ENCODE measurements around the gene ZNF205.
A peak's percentile ranks its signal among the peaks of the same experiment; 100 is the strongest.

Gene ZNF205

DNA sequence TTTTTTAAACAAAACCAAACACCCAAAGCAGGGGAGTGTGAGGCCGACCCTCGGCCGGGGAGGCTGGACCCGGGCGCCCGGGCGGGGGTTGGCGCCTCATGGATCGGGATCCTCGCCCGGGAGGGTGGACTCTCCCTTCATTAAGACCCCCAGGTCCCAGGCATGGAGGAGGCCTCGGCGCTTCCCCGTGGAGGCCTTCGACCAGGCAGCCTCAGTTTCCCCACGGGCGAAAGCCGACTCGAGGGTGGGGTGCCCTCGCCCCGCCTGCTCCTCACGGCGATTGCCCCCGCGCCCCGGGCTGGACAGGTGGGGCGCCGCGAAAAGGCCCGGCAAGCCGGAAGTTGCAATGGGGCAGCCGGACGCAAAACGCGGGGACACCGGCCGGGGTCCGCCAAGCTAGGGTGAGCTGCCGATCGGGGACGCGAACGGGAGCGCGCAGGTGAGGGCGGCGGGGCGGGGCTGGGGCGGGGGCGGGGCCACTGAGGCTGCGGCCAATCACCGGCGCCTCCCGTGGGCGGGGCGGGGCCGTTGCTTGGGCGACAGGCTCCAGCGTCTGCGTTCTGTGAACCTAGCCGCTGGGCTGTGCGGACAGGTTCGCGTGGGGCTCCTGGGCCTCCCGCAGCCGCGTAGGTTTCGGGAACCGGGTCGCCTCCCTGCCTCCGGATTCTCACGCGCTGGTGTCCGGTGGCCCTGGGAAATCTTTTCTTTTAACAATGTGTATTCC lies 6.0 kb upstream of the ZNF205 start:
- DNase-seq: peak; percentile 94

DNA sequence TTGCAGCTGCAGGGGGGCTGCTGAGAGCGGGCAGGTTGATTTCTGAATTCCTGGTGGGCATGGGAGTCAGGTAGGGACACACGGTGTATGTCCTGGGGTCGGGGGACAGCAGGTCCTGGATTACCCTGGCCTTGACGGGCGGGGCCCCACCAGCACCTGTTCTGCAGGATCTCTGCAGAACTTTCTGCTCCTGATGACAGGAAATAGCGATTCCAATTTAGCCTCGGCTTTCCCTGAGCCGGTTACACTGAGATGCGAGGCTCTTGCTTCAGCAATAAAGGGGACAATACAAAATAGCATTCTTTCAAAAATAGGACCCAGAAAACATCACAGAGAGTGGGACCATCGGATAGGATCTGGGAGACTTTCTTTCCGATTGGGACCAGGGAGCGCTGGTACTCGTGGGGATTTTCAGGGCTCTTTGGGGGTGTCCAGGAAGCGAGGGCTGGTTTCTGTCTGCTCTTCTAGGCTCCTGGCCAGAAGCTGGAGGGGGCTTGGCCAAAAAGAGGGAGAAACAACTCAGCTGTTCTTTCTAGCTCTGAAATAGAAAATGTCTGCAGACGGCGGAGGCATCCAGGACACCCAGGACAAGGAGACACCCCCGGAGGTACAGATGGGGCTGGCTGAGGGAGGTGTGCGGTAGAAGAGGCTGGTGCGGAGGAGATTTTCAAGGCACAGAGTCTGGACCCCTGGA lies 642 bp downstream of the ZNF205 start:
- DNase-seq: no peak

DNA sequence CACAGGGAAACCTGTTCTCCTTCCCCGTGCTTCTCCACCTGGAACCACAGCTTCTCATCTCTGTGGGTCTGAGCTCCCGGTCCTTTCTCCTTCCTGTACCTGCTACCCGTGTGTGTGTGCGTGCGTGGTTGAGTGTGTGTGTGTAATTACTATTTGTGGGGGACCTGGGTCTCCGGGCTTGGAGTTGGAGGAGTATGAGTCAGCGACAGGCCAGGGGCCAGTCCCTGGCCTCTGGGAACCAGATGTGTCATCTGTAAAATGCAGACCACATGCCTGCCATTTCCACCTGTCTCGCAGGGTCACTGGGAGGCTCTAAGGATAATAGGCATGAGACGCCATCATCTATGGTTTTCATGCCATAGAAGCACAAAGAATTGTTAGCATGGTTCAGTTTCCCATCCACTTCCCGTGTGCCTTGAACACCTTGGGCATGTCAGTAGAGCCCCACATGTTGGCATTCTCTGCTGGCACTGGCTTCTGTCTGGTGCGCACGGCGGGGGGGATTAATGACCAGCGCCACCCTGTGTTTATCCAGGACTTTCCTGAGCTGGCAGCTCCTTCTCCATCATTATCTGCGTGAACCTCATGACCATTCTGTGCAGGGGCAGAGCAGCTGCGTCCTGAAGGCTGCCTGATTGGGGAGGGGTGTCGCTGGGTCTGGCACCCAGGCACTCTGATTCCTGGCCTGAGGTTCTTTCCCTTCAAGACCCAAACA lies 1.5 kb downstream of the ZNF205 start:
- DNase-seq: no peak

- no peak for DNase-seq
Measured at GRCh38 chr16:3115003-3115402, 2.6 kb downstream of the ZNF205 start.

DNA sequence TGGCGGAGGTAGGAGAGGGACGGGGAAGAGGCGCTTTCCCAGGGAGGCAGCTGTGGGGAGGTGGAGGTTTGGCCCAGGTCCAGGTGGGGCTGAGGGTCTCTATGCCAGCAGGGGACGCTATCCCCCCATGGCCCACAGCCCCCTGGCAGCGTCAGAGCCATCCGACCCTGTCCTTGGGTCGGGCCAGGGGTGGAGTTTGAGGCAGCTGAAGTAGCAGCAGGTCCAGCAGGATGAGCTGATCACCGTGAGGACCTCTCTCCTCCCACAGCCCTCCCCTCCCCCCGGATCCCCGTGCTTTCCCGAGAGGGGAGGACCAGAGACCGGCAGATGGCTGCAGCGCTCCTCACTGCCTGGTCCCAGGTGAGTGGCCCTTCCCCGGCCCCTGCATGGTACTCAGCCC lies 3.2 kb downstream of the ZNF205 start:
- no peak for DNase-seq

GRCh38 chr16:3118204-3118790 lies 5.9 kb downstream of the ZNF205 start:
- DNase-seq: no peak

GRCh38 chr16:3118846-3119245 lies 6.5 kb downstream of the ZNF205 start:
- DNase-seq: no peak

DNA sequence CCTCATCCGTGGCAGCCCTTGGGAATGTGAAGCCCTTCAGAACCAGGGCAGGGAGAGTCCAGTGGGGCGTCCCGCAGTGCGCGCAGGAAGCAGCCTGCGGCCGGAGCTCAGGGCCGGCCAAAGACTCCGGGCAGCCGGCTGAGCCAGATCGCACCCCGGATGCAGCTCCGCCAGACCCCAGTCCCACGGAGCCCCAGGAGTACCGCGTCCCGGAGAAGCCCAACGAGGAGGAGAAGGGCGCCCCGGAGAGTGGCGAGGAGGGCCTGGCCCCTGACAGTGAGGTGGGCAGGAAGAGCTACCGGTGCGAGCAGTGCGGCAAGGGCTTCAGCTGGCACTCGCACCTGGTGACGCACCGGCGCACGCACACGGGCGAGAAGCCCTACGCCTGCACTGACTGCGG lies 6.9 kb downstream of the ZNF205 start:
- DNase-seq: no peak

DNA sequence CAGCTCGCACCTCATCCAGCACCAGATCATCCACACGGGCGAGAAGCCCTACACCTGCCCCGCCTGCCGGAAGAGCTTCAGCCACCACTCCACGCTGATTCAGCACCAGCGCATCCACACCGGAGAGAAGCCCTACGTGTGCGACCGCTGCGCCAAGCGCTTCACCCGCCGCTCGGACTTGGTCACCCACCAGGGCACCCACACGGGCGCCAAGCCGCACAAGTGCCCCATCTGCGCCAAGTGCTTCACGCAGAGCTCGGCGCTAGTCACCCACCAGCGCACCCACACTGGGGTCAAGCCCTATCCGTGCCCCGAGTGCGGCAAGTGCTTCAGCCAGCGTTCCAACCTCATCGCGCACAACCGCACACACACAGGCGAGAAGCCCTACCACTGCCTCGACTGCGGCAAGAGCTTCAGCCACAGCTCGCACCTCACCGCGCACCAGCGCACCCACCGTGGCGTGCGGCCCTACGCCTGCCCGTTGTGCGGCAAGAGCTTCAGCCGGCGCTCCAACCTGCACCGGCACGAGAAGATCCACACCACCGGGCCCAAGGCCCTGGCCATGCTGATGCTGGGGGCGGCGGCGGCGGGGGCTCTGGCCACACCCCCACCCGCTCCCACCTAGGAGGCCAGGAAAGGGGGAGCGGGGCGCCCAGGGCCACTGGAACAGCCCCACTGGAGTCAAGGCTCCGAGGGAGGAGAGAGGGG lies 7.5 kb downstream of the ZNF205 start:
- DNase-seq: no peak

GRCh38 chr16:3120435-3120834 lies 8.0 kb downstream of the ZNF205 start:
- no peak for DNase-seq

DNA sequence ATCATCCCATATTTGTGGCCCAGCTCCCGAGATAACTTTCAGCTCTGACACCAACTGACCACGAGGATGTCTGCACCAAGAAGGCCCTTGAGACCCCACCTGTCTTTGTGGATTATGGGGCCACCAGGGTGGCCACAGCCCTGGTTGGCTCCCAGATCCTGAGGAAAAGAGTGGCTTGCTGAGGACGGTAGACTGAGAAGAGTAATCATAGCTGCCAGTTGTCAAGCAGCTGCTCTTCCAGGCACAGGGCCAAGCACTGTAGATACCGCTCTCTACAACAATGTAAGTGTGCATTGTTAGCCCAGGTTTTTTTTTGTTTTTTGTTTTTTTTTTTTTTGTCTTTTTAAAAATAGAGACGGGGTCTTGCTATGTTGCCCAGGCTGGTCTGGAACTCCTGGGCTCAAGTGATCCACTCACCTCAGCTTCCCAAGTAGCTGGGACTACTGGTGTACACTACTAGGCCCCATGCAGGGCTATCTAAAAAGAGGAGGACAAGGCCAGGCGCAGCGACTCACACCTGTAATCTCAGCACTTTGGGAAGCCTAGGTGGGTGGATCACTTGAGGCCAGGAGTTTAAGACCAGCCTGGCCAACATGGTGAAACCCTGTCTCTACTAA lies 9.6 kb downstream of the ZNF205 start:
- no peak for DNase-seq

DNA sequence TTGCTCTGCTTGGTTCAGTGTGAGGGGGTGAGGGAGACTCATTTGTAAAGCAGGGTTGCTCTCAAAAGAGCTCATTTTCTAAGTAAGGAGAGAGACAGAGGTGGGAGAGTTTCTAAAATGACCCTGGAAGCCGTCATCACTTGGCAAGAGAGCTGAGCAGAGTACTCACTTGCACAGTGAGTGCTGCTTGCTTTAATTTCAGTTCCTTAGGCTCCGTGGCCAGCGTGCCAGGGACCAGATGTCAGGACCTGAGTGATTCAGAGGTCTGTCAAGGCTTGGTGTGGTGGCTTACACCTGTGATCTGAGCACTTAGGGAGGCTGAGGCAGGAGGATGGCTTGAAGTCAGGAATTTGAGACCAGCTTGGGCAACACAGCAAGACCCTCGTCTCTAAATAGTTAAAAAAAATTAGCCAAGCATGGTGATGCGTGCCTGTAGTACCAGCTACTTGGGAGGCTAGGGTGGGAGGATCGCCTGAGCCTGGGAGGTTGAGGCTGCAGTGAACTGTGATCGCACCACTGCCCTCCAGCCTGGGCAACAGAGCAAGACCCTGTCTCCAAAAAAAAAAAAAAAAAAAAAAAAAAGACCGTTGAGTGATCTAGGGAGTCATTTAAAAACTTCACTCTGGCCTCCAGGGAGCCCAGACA lies 10.7 kb downstream of the ZNF205 start:
- DNase-seq: no peak

DNA sequence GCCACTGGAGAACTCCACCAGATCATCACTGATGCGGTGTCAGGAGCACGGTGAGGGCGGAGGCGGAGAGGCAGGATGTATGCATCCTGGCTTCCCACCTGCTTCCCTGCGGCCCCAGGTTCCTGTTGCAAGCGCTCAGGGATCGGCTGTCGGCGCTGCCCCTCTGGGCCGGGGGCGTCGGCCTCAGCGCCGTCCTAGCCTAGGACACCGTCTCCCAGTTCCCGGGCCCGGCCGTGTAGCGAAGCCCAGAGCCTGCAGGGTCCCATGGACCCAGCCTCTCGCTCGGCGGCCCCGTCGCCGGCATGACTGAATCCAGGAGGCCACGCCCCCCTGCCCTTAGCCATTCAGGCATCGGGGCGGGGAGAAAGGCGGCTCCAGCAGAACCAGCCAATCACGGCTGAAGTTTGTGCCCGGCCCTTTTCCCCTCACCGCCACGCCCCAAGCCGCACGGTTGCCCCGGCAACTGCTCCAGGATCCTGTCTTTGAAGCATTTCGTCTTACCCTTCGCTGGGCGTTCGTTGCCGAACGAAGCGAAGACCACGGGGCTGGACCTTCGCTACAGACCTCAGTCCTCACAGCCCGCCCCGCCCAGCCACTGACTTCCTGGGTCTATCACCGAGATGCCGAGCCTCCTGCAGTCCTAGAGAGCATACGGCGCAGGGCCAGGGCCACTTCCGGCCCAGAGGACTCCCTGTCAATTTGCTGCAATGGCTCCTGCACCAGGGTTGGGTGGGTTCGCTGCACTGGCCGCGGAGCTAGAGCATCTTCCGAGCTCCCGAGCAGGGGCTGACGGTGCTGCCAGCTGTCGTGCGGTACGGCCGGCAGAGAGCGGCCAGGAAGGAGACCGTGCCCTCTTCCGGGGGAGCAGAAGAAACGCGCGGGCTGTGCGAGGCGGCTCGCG lies 11.8 kb downstream of the ZNF205 start:
- DNase-seq: peak; percentile 99

DNA sequence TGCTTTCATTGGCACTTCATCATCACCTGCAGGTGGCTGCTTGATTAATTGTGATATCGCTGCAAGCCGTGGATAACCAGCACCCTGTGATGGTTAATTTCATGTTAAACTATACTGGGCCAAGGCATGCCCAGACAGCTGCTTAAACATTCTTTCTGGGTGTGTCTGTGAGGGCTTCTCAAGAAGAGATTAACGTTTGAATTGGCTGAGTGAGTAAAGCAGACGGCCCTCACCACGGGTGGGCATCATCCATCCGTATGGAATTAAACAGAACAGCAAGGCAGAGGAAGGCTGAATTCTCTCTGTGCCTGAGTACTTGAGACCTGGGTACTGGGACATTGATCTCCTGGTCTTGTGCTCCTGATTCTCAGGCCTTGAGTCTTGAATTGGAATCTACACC lies 15.4 kb downstream of the ZNF205 start:
- no peak for DNase-seq

- peak; percentile 79 for DNase-seq
Measured at GRCh38 chr16:3129137-3130131, 17.0 kb downstream of the ZNF205 start.

DNA sequence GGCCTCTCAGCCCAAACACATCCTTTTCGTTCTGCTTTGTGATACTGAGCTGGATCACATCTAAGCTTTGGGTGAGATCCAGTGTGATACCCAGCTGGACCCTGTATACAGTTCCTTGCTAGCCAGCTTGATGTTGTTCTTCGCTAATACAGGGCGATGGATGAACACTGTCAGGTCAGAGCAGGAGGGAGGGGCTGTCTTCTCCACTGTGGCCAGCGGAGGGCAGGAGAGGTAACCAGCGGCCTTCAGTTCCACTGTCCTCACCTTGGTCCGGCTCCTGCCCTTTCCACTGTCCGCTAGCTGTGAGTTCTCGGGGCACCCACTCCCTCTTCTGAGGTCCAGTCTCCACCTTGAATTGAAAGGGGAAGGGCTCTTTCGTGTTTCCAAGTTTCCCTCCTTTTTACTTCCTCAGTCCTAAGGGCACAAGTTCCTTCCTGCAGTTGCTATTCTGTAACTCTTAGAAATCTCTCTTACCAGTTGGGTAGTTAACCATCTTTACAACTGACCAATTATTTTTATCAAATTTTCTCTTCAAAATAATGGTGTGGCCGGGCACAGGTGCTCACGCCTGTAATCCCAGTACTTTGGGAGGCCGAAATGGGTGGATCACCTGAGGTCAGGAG lies 19.5 kb downstream of the ZNF205 start:
- DNase-seq: peak; percentile 62

DNA sequence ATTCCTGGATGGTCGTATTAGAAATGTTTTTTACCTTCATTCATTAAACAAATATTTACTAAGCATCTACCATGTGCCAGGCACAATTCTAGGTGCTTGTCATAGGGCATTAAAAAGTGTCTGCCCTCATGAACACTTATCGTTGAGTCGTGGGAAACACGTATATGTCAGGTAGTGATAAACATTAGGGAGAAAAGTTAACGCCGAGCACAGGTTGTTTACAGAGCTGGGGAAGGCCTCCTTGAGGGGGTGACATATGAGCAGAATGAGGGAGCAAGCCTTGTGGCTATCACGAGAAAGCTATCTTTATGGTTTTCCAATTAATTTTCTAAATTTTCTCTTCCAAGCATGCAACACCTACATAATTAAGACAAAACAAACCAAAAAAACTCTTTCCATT lies 21.5 kb downstream of the ZNF205 start:
- no peak for DNase-seq

GRCh38 chr16:3134338-3135125 lies 22.1 kb downstream of the ZNF205 start, which contains the start of gene ZNF213:
ZNF213 (plus strand) TSS chr16:3135029; CDS start chr16:3137281, 2,252 bp downstream.
- peak; percentile 95 for DNase-seq
